WTC11 (cell line): ENCODE measurements around the gene RIPK3. TPM values are rescaled to one million over a fixed set of nuclear protein-coding genes. Genes with fewer than 3 reads are reported as not detected.
A peak's percentile ranks its signal among the peaks of the same experiment; 100 is the strongest.

Experiments
- ATAC-seq: fragments of 200-7000 bp; cut with Tn5 transposase; 2 replicates; pipeline ENCODE4 v1.10.0; 2021; ENCODE audit warnings: mild to moderate bottlenecking, moderate library complexity
- CTCF ChIA-PET: fragments of 300-600 bp; sonication (Branson Sonifier 250); formaldehyde crosslinking; loops from one replicate; lab custom pipeline; 2021; ENCODE audit warnings: antibody characterized with exemption; lab: Charles Lee
- POLR2A ChIA-PET: fragments of 350-600 bp; sonication (Branson Sonifier 250); formaldehyde crosslinking; loops from one replicate; lab custom pipeline; 2021; ENCODE audit warnings: antibody characterized with exemption; lab: Charles Lee
- DNase-seq: peaks from one replicate; pipeline ENCODE4 v3.0.0; 2021; ENCODE audit warnings: low spot score
- H3K27ac Mint-ChIP-seq: 2 replicates; pipeline ENCODE4 v1.8.0; 2021; ENCODE audit warnings: mixed read lengths
- H3K27me3 Mint-ChIP-seq: 2 replicates; pipeline ENCODE4 v1.8.0; 2021; ENCODE audit warnings: low read depth, mild to moderate bottlenecking, moderate library complexity, mixed read lengths
- H3K36me3 Mint-ChIP-seq: 2 replicates; pipeline ENCODE4 v1.8.0; 2021; ENCODE audit warnings: mixed read lengths
- H3K4me1 Mint-ChIP-seq: 2 replicates; pipeline ENCODE4 v1.8.0; 2022; ENCODE audit warnings: mixed read lengths
- H3K4me3 Mint-ChIP-seq: 2 replicates; pipeline ENCODE4 v1.8.0; 2021; ENCODE audit warnings: mild to moderate bottlenecking, moderate library complexity, mixed read lengths
- H3K9me3 Mint-ChIP-seq: 2 replicates; pipeline ENCODE4 v1.8.0; 2021; ENCODE audit warnings: mixed read lengths
- CREB1 ChIP-seq: sonication (generic); formaldehyde crosslinking; IDR thresholded peaks from 2 replicates; pipeline ENCODE4 v1.8.0; 2023; ENCODE audit warnings: mild to moderate bottlenecking, missing genetic modification reagents
- GTF2I ChIP-seq: fragments of 250-450 bp; sonication (Bioruptor Pico); conservative IDR thresholded peaks from 2 replicates; pipeline ENCODE4 v1.4.0; 2021; ENCODE audit warnings: mild to moderate bottlenecking
- IRF2 ChIP-seq: sonication (generic); formaldehyde crosslinking; IDR thresholded peaks from 2 replicates; pipeline ENCODE4 v1.8.0; 2022; ENCODE audit warnings: low read depth, missing genetic modification reagents, borderline replicate concordance
- JUN ChIP-seq: sonication (generic); formaldehyde crosslinking; IDR thresholded peaks from 2 replicates; pipeline ENCODE4 v1.8.0; 2023; ENCODE audit warnings: mild to moderate bottlenecking, missing genetic modification reagents
- KAT7 ChIP-seq: sonication (generic); formaldehyde crosslinking; IDR thresholded peaks from 2 replicates; pipeline ENCODE4 v1.8.1; 2023; ENCODE audit warnings: missing genetic modification reagents, mild to moderate bottlenecking, borderline replicate concordance
- MYBL2 ChIP-seq: sonication (generic); formaldehyde crosslinking; IDR thresholded peaks from 2 replicates; pipeline ENCODE4 v1.8.1; 2023; ENCODE audit warnings: mild to moderate bottlenecking, moderate library complexity, missing genetic modification reagents
- NFE2L1 ChIP-seq: sonication (generic); formaldehyde crosslinking; IDR thresholded peaks from 2 replicates; pipeline ENCODE4 v1.8.1; 2023; ENCODE audit warnings: missing genetic modification reagents
- NR3C1 ChIP-seq: sonication (generic); formaldehyde crosslinking; conservative IDR thresholded peaks from 2 replicates; pipeline ENCODE4 v1.8.1; 2023; ENCODE audit warnings: low read depth, mild to moderate bottlenecking, missing genetic modification reagents
- SP1 ChIP-seq: sonication (generic); formaldehyde crosslinking; conservative IDR thresholded peaks from 2 replicates; pipeline ENCODE4 v1.8.1; 2022; ENCODE audit warnings: missing genetic modification reagents
- TEAD4 ChIP-seq: sonication (generic); formaldehyde crosslinking; IDR thresholded peaks from 2 replicates; pipeline ENCODE4 v1.8.0; 2022; ENCODE audit warnings: mild to moderate bottlenecking, missing genetic modification reagents
- ZNF121 ChIP-seq: sonication (generic); formaldehyde crosslinking; IDR thresholded peaks from 2 replicates; pipeline ENCODE4 v1.8.0; 2023; ENCODE audit warnings: missing genetic modification reagents
- ZNF138 ChIP-seq: sonication (generic); formaldehyde crosslinking; conservative IDR thresholded peaks from 2 replicates; pipeline ENCODE4 v1.8.1; 2022; ENCODE audit warnings: mild to moderate bottlenecking, moderate library complexity, missing genetic modification reagents
- ZNF317 ChIP-seq: sonication (generic); formaldehyde crosslinking; IDR thresholded peaks from 2 replicates; pipeline ENCODE4 v1.8.1; 2023; ENCODE audit warnings: low read depth, mild to moderate bottlenecking, moderate library complexity, missing genetic modification reagents, borderline replicate concordance
- ZNF416 ChIP-seq: fragments of 250-450 bp; sonication (Bioruptor Pico); IDR thresholded peaks from 2 replicates; pipeline ENCODE4 v1.9.0; 2021; ENCODE audit warnings: mild to moderate bottlenecking, inconsistent platforms
- total RNA-seq: library from RNA; stranded (reverse); gene quantifications from 3 replicates; pipeline ENCODE4 v1.2.3, GENCODE V29; 2021
- TF ChIP-seq, protein P1 (sequence below): fragments of 200-600 bp; IDR thresholded peaks from 2 replicates; pipeline ENCODE4 v1.8.0; 2022; ENCODE audit warnings: antibody characterized with exemption
- TF ChIP-seq, protein P2 (sequence below): sonication (generic); formaldehyde crosslinking; IDR thresholded peaks from 2 replicates; pipeline ENCODE4 v1.8.1; 2022; ENCODE audit warnings: mild to moderate bottlenecking, missing genetic modification reagents, moderate library complexity, borderline replicate concordance
- TF ChIP-seq, protein P3 (sequence below): sonication (generic); formaldehyde crosslinking; IDR thresholded peaks from 2 replicates; pipeline ENCODE4 v1.8.1; 2023; ENCODE audit warnings: mild to moderate bottlenecking, missing genetic modification reagents
- TF ChIP-seq, protein P4 (sequence below): sonication (generic); formaldehyde crosslinking; IDR thresholded peaks from 2 replicates; pipeline ENCODE4 v1.8.0; 2023; ENCODE audit warnings: missing genetic modification reagents
- TF ChIP-seq, protein P5 (sequence below): sonication (generic); formaldehyde crosslinking; IDR thresholded peaks from 2 replicates; pipeline ENCODE4 v1.8.1; 2022; ENCODE audit warnings: low read depth, mild to moderate bottlenecking, moderate library complexity, missing genetic modification reagents, borderline replicate concordance
- TF ChIP-seq, protein P6 (sequence below): fragments of 250-450 bp; sonication (Bioruptor Pico); IDR thresholded peaks from 2 replicates; pipeline ENCODE4 v1.9.0; 2021; ENCODE audit warnings: mild to moderate bottlenecking
- TF ChIP-seq, protein P7 (sequence below): sonication (generic); formaldehyde crosslinking; IDR thresholded peaks from 2 replicates; pipeline ENCODE4 v1.8.0; 2022; ENCODE audit warnings: missing genetic modification reagents

Gene RIPK3
- total RNA-seq, 1 experiment from 2014 or later: 0.83 TPM

DNA sequence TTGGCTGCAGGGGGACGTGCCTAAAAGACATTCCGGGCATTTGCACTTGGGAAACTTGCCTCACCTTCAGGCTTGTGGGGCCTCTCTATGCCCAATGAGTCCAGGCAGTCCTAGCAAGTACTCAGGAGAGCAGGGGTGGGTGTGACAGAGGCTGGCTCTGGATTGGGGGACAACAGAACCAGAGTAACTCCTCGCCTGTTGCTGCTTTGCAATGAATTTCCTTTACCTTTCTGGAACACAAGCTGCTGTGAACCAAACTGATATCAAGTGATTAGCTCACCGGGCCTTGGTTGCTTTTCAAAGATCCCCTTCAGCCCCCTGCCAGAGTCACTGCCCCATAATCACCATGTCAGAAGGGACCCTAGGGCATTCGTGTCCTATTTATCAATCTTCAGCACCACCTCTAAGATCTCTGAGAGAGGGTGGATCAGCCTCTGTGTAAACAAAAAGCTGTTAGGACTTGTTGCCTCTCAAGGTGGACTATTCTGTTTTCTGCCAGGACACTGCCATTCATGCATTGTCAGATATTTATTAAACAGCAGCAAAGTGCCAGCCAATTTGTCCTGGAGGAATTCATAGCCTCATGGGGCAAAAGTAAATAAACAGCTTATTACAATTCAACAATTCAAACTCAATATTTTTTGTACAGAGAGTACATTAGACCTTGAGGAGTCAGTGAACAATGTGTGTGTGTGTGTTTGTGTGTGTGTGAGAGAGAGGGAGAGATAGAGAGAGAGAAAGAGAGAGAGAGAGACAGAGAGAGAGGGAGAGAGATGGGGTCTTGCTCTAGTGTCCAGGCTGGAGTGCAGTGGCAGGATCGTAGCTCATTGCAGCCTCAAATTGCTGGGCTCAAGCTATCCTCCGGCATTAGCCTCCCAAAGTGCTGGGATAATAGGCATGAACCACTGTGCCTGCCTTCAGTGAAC lies 39.5 kb upstream of the RIPK3 start:
- POLR2A ChIA-PET: no interaction called here
- ATAC-seq (no peak), DNase-seq (no peak)
- no peaks in the 10 kb centered on the region for H3K9me3 Mint-ChIP-seq
- no peaks in the 10 kb centered on the region for H3K36me3 Mint-ChIP-seq
- CTCF ChIA-PET: interaction anchor here (1.0 to 6.8 kb wide), 6 partner anchors 16 to 71 kb away, joined by 3 to 55 read pairs (median 5); partner anchors contain the start of genes CBLN3, KHNYN and NYNRIN
- no peaks in the 10 kb centered on the region; the same call in 1 of the 2 replicates for H3K27me3 Mint-ChIP-seq
- H3K27ac Mint-ChIP-seq: no peak overlapping the region
- H3K4me3 Mint-ChIP-seq: no peak overlapping the region
- TF ChIP-seq, protein P1, sequence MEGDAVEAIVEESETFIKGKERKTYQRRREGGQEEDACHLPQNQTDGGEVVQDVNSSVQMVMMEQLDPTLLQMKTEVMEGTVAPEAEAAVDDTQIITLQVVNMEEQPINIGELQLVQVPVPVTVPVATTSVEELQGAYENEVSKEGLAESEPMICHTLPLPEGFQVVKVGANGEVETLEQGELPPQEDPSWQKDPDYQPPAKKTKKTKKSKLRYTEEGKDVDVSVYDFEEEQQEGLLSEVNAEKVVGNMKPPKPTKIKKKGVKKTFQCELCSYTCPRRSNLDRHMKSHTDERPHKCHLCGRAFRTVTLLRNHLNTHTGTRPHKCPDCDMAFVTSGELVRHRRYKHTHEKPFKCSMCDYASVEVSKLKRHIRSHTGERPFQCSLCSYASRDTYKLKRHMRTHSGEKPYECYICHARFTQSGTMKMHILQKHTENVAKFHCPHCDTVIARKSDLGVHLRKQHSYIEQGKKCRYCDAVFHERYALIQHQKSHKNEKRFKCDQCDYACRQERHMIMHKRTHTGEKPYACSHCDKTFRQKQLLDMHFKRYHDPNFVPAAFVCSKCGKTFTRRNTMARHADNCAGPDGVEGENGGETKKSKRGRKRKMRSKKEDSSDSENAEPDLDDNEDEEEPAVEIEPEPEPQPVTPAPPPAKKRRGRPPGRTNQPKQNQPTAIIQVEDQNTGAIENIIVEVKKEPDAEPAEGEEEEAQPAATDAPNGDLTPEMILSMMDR: no peak
- TF ChIP-seq, protein P2, sequence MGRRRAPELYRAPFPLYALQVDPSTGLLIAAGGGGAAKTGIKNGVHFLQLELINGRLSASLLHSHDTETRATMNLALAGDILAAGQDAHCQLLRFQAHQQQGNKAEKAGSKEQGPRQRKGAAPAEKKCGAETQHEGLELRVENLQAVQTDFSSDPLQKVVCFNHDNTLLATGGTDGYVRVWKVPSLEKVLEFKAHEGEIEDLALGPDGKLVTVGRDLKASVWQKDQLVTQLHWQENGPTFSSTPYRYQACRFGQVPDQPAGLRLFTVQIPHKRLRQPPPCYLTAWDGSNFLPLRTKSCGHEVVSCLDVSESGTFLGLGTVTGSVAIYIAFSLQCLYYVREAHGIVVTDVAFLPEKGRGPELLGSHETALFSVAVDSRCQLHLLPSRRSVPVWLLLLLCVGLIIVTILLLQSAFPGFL (CRISPR knock-in tag): 0 out of 2 replicates have a peak, but pooled peaks have one; percentile 17
- TF ChIP-seq CREB1 (CRISPR knock-in tag) (no peak), ZNF121 (peak; percentile 69; the same call in 1 of the 2 replicates)
- TF ChIP-seq, protein P3, sequence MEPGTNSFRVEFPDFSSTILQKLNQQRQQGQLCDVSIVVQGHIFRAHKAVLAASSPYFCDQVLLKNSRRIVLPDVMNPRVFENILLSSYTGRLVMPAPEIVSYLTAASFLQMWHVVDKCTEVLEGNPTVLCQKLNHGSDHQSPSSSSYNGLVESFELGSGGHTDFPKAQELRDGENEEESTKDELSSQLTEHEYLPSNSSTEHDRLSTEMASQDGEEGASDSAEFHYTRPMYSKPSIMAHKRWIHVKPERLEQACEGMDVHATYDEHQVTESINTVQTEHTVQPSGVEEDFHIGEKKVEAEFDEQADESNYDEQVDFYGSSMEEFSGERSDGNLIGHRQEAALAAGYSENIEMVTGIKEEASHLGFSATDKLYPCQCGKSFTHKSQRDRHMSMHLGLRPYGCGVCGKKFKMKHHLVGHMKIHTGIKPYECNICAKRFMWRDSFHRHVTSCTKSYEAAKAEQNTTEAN (CRISPR knock-in tag): no peak
- TF ChIP-seq, all 79 proteins: peak for 2
- peaks cover 42% of the 10 kb centered on the region for H3K4me1 Mint-ChIP-seq

DNA sequence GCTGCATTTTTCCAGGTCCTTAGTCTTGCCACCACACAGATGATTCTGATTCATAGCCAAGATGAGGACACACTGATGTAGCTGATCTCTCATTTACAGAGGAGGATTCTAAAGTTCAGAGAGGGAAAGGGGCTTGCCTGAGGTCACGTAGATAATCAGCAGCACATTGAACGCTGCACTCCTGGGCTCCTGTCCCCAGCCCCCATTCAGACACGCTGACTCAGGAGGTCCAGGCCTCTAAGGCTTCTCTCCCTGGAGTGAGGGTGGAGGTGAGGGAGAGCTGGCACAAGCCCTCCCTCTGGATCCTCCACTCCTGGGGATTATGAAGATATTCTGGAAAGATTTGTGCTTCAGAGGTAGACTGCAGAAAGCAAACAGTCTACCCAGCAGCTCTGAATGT lies 38.5 kb upstream of the RIPK3 start:
- ChIA-PET POLR2A (no interaction called here), CTCF (interaction anchor here (1.0 to 6.8 kb wide), 5 partner anchors 17 to 70 kb away, joined by 3 to 55 read pairs (median 6); partner anchors contain the start of genes CBLN3 and KHNYN)
- H3K27me3 Mint-ChIP-seq: no peaks in the 10 kb centered on the region
- no peaks in the 10 kb centered on the region for H3K9me3 Mint-ChIP-seq
- no peak overlapping the region for H3K27ac Mint-ChIP-seq
- peaks cover 3% of the 10 kb centered on the region; the same call in 1 of the 2 replicates for H3K36me3 Mint-ChIP-seq
- DNase-seq (no peak), ATAC-seq (no peak)
- peaks cover 42% of the 10 kb centered on the region for H3K4me1 Mint-ChIP-seq
- no peak overlapping the region for H3K4me3 Mint-ChIP-seq
- TF ChIP-seq GTF2I (CRISPR knock-in tag) (no peak), NR3C1 (CRISPR knock-in tag) (no peak), TEAD4 (CRISPR knock-in tag) (no peak), IRF2 (no peak), ZNF317 (CRISPR knock-in tag) (no peak), KAT7 (CRISPR knock-in tag) (no peak), ZNF138 (CRISPR knock-in tag) (no peak), SP1 (CRISPR knock-in tag) (no peak), NFE2L1 (no peak), ZNF416 (CRISPR knock-in tag) (no peak), JUN (CRISPR knock-in tag) (no peak), MYBL2 (CRISPR knock-in tag) (no peak)
- TF ChIP-seq, protein P4, sequence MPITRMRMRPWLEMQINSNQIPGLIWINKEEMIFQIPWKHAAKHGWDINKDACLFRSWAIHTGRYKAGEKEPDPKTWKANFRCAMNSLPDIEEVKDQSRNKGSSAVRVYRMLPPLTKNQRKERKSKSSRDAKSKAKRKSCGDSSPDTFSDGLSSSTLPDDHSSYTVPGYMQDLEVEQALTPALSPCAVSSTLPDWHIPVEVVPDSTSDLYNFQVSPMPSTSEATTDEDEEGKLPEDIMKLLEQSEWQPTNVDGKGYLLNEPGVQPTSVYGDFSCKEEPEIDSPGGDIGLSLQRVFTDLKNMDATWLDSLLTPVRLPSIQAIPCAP (CRISPR knock-in tag): no peak
- TF ChIP-seq, protein P5, sequence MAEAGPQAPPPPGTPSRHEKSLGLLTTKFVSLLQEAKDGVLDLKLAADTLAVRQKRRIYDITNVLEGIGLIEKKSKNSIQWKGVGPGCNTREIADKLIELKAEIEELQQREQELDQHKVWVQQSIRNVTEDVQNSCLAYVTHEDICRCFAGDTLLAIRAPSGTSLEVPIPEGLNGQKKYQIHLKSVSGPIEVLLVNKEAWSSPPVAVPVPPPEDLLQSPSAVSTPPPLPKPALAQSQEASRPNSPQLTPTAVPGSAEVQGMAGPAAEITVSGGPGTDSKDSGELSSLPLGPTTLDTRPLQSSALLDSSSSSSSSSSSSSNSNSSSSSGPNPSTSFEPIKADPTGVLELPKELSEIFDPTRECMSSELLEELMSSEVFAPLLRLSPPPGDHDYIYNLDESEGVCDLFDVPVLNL: no peak
- TF ChIP-seq, protein P6, sequence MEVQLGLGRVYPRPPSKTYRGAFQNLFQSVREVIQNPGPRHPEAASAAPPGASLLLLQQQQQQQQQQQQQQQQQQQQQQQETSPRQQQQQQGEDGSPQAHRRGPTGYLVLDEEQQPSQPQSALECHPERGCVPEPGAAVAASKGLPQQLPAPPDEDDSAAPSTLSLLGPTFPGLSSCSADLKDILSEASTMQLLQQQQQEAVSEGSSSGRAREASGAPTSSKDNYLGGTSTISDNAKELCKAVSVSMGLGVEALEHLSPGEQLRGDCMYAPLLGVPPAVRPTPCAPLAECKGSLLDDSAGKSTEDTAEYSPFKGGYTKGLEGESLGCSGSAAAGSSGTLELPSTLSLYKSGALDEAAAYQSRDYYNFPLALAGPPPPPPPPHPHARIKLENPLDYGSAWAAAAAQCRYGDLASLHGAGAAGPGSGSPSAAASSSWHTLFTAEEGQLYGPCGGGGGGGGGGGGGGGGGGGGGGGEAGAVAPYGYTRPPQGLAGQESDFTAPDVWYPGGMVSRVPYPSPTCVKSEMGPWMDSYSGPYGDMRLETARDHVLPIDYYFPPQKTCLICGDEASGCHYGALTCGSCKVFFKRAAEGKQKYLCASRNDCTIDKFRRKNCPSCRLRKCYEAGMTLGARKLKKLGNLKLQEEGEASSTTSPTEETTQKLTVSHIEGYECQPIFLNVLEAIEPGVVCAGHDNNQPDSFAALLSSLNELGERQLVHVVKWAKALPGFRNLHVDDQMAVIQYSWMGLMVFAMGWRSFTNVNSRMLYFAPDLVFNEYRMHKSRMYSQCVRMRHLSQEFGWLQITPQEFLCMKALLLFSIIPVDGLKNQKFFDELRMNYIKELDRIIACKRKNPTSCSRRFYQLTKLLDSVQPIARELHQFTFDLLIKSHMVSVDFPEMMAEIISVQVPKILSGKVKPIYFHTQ (CRISPR knock-in tag): no peak
- TF ChIP-seq, protein P7, sequence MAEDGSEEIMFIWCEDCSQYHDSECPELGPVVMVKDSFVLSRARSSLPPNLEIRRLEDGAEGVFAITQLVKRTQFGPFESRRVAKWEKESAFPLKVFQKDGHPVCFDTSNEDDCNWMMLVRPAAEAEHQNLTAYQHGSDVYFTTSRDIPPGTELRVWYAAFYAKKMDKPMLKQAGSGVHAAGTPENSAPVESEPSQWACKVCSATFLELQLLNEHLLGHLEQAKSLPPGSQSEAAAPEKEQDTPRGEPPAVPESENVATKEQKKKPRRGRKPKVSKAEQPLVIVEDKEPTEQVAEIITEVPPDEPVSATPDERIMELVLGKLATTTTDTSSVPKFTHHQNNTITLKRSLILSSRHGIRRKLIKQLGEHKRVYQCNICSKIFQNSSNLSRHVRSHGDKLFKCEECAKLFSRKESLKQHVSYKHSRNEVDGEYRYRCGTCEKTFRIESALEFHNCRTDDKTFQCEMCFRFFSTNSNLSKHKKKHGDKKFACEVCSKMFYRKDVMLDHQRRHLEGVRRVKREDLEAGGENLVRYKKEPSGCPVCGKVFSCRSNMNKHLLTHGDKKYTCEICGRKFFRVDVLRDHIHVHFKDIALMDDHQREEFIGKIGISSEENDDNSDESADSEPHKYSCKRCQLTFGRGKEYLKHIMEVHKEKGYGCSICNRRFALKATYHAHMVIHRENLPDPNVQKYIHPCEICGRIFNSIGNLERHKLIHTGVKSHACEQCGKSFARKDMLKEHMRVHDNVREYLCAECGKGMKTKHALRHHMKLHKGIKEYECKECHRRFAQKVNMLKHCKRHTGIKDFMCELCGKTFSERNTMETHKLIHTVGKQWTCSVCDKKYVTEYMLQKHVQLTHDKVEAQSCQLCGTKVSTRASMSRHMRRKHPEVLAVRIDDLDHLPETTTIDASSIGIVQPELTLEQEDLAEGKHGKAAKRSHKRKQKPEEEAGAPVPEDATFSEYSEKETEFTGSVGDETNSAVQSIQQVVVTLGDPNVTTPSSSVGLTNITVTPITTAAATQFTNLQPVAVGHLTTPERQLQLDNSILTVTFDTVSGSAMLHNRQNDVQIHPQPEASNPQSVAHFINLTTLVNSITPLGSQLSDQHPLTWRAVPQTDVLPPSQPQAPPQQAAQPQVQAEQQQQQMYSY: no peak
